Naive thymus-derived CD4-positive, alpha-beta T cell (primary cell): Measurements from ENCODE around the gene FOXJ3. TPM values are rescaled to one million over a fixed set of nuclear protein-coding genes. Genes with fewer than 3 reads are reported as not detected.

ENCODE experiments used
- ATAC-seq: fragments of 150-1000 bp; cut with Tn5 transposase; 2 replicates; pipeline ENCODE4 v1.10.0; 2021; ENCODE audit warnings: mild to moderate bottlenecking, moderate library complexity
- CTCF ChIA-PET: fragments of 350-600 bp; sonication (Branson Sonifier 250); formaldehyde crosslinking; loops from one replicate; lab custom pipeline; 2021; ENCODE audit warnings: antibody characterized with exemption; lab: Charles Lee
- POLR2A ChIA-PET: fragments of 350-600 bp; sonication (Branson Sonifier 250); formaldehyde crosslinking; loops from one replicate; lab custom pipeline; 2021; ENCODE audit warnings: antibody characterized with exemption, inconsistent platforms; lab: Charles Lee
- DNase-seq, 9 donors: peaks; one replicate each; pipeline versions ENCODE4 v3.0.0 to v3.0.0-alpha.2; 2020 to 2022; ENCODE audit warnings: mixed read lengths in 1 of 9
- H3K27ac ChIP-seq: one replicate; pipeline ENCODE4 v1.7.0; 2013; ENCODE audit warnings: mild to moderate bottlenecking, low read depth, low read length, moderate library complexity
- H3K27me3 ChIP-seq, 2 donors: one replicate each; pipeline ENCODE4 v1.7.0; 2013; ENCODE audit warnings: low read length in 2 of 2, mild to moderate bottlenecking in 2 of 2, moderate library complexity in 2 of 2; ENCODE audit not compliant: control insufficient read depth in 2 of 2, insufficient read depth in 2 of 2
- H3K36me3 ChIP-seq, 3 experiments: 1 replicate in 2 of 3; 2 replicates in 1 of 3; pipeline ENCODE4 v1.7.0; 2013; ENCODE audit warnings: low read length in 3 of 3, mild to moderate bottlenecking in 3 of 3, moderate library complexity in 1 of 3; ENCODE audit not compliant: insufficient read depth in 3 of 3, control insufficient read depth in 2 of 3
- H3K4me1 ChIP-seq, 2 donors: one replicate each; pipeline ENCODE4 v1.7.0; 2013; ENCODE audit warnings: low read length in 2 of 2, mild to moderate bottlenecking in 2 of 2, moderate library complexity in 1 of 2; ENCODE audit not compliant: control insufficient read depth in 2 of 2, insufficient read depth in 2 of 2
- H3K4me3 ChIP-seq: 2 replicates; pipeline ENCODE4 v1.7.0; 2013; ENCODE audit warnings: mild to moderate bottlenecking, low read length
- H3K9me3 ChIP-seq, 3 experiments: 1 replicate in 2 of 3; 2 replicates in 1 of 3; pipeline ENCODE4 v1.7.0; 2013; ENCODE audit warnings: low read length in 3 of 3; ENCODE audit not compliant: control insufficient read depth in 2 of 3
- H3K27ac Mint-ChIP-seq, 9 donors: one replicate each; pipeline ENCODE4 v1.8.0; 2020 to 2022; ENCODE audit warnings: mixed read lengths in 9 of 9, mild to moderate bottlenecking in 8 of 9, moderate library complexity in 5 of 9, inconsistent platforms in 2 of 9
- H3K27me3 Mint-ChIP-seq, 5 donors: one replicate each; pipeline ENCODE4 v1.8.0; 2021 to 2022; ENCODE audit warnings: mixed read lengths in 5 of 5, mild to moderate bottlenecking in 1 of 5
- H3K36me3 Mint-ChIP-seq, 5 donors: one replicate each; pipeline ENCODE4 v1.8.0; 2020 to 2022; ENCODE audit warnings: mixed read lengths in 5 of 5, mild to moderate bottlenecking in 3 of 5, inconsistent platforms in 1 of 5
- H3K4me1 Mint-ChIP-seq, 7 donors: one replicate each; pipeline ENCODE4 v1.8.0; 2020 to 2022; ENCODE audit warnings: mixed read lengths in 7 of 7, mild to moderate bottlenecking in 3 of 7, inconsistent platforms in 1 of 7
- H3K4me3 Mint-ChIP-seq, 10 donors: one replicate each; pipeline ENCODE4 v1.8.0; 2020 to 2022; ENCODE audit warnings: mild to moderate bottlenecking in 10 of 10, mixed read lengths in 10 of 10, moderate library complexity in 6 of 10, inconsistent platforms in 2 of 10
- H3K9me3 Mint-ChIP-seq, 11 donors: one replicate each; pipeline ENCODE4 v1.8.0; 2020 to 2022; ENCODE audit warnings: mixed read lengths in 11 of 11, mild to moderate bottlenecking in 4 of 11, inconsistent platforms in 1 of 11, moderate library complexity in 1 of 11
- intact Hi-C, 2 donors: fragments of 100-400 bp; cut with micrococcal nuclease; formaldehyde crosslinking; loops; one replicate each; pipeline ENCODE4 v1.15.1; 2023
- polyA plus RNA-seq, 2 donors: library from polyadenylated mRNA; unstranded; fragments of 300-500 nt; fragmentation: Illumina TruSeq; gene quantifications; one replicate each; pipeline ENCODE4 v1.2.3, GENCODE V29; 2021
- total RNA-seq, 6 experiments: library from RNA in 5 of 6; stranded (reverse) in 5 of 6; gene quantifications; 1 replicate in 5 of 6; 2 replicates in 1 of 6; pipeline ENCODE4 v1.2.3 and lab custom pipeline; 2021 to 2026

Gene FOXJ3
- total and polyA plus RNA-seq, 7 experiments from 2014 or later, result 38.9 to 93.3 (median 70.0) TPM

DNA sequence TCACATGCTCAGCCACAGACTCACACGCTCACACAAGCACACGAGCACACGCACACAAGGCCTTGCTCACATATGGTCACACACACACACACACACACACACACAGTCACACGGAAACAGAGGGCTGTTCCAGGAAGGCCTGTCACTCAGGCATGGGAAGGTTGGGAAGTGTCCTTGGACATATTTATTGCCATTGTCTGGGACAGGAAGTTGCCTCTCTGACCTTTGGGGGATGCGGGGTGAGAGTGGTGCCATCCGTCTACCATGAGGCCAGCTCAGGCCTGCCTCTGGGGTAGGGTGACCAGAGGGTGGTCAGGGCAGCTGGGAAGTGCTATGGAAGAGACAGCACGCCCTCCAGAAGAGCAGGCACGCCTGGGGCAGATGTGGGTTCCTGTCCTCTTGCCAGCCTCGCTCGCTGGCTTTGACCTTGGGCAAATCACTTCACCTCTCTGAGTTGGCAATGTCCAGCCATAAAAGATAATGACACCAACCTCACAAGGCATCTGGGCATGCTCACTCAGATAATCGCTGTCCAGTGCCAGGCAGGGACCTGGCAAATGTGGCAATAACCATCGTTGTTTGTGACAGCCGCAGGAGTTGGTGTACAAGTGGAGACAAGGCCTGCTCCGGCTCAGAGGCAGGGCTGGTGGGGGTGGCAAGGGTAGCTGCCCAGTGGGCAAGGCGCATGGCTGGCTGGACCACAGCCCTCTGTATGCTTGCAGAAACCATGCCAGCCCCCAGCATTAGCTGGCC is 162.5 kb downstream of the FOXJ3 start:
- peak in 1 of 9 donors; percentile 8 for DNase-seq
- Mint-ChIP-seq H3K4me3 (no peak overlapping the region), H3K27ac (peak overlapping the region in 2 of 9 donors; percentile 3 to 68)

GRCh38 chr1:42171679-42172266 is 163.3 kb downstream of the FOXJ3 start:
- peaks cover 0 to 3% (median 0%) of the 10 kb centered on the region in 3 experiments for H3K36me3 ChIP-seq
- no peak overlapping the region for H3K4me3 Mint-ChIP-seq
- no peak for DNase-seq
- ChIA-PET CTCF (interaction anchor here (1.1 to 4.7 kb wide), 2 partner anchors 14 to 595 kb away, joined by 4 to 56 read pairs; no protein-coding TSS in a partner anchor), POLR2A (no interaction called here)
- no peak overlapping the region for H3K27ac ChIP-seq
- peaks cover 0 to under 1% (median 0%) of the 10 kb centered on the region in 5 donors for H3K36me3 Mint-ChIP-seq
- peak overlapping the region in 1 of 9 donors; percentile 68 for H3K27ac Mint-ChIP-seq
- ATAC-seq, result no peak
- H3K4me1 ChIP-seq, result no peaks in the 10 kb centered on the region
- H3K4me3 ChIP-seq, result no peak overlapping the region
- no peaks in the 10 kb centered on the region for H3K9me3 Mint-ChIP-seq
- H3K9me3 ChIP-seq, result no peaks in the 10 kb centered on the region
- intact Hi-C loops, result loop anchor here (2.0 to 10.0 kb wide), 5 partner anchors 134 to 573 kb away; partner anchors contain the start of genes CLDN19 (in 1 of the 2), PPCS (in 1 of the 2) and ZMYND12 (in 1 of the 2)
- no peaks in the 10 kb centered on the region for H3K27me3 ChIP-seq
- H3K27me3 Mint-ChIP-seq, result peaks cover 0 to 5% (median 0%) of the 10 kb centered on the region in 5 donors
- peaks cover 0 to 3% (median 0%) of the 10 kb centered on the region in 7 donors for H3K4me1 Mint-ChIP-seq

More for the DNA sequence above, 162.5 kb downstream of the FOXJ3 start:
- no peak for ATAC-seq
- intact Hi-C loops, result loop anchor here (1.0 to 10.0 kb wide), 9 partner anchors 25 to 656 kb away; partner anchors contain the start of genes CLDN19 (in 1 of the 2), PPCS (in 1 of the 2) and ZMYND12 (in 1 of the 2)
- Mint-ChIP-seq H3K36me3 (peaks cover 0 to 3% (median 0%) of the 10 kb centered on the region in 5 donors), H3K9me3 (no peaks in the 10 kb centered on the region), H3K4me1 (peaks cover 0 to 5% (median 0%) of the 10 kb centered on the region in 7 donors), H3K27me3 (peaks cover 0 to 5% (median 0%) of the 10 kb centered on the region in 5 donors)
- Histone ChIP-seq H3K27ac (no peak overlapping the region), H3K4me1 (no peaks in the 10 kb centered on the region), H3K9me3 (no peaks in the 10 kb centered on the region), H3K27me3 (no peaks in the 10 kb centered on the region), H3K4me3 (no peak overlapping the region), H3K36me3 (peaks cover 0 to 3% (median 0%) of the 10 kb centered on the region in 3 experiments)
- ChIA-PET POLR2A (no interaction called here), CTCF (interaction anchor here (0.6 to 4.7 kb wide), 13 partner anchors 13 to 596 kb away, joined by 3 to 56 read pairs (median 3); no protein-coding TSS in a partner anchor)

- DNase-seq (no peak), ATAC-seq (no peak)
- Mint-ChIP-seq H3K27ac (peak overlapping the region in 2 of 9 donors; percentile 36 to 59), H3K9me3 (no peaks in the 10 kb centered on the region), H3K4me3 (no peak overlapping the region), H3K36me3 (no peaks in the 10 kb centered on the region), H3K4me1 (peaks cover 0 to 2% (median 0%) of the 10 kb centered on the region in 7 donors), H3K27me3 (peaks cover 0 to 5% (median 0%) of the 10 kb centered on the region in 5 donors)
- POLR2A ChIA-PET, result no interaction called here
- CTCF ChIA-PET, result interaction anchor here (4.7 kb wide), 1 partner anchor 595 kb away, joined by 56 read pairs; no protein-coding TSS in a partner anchor
- H3K36me3 ChIP-seq, result peaks cover 0 to 3% (median 0%) of the 10 kb centered on the region in 3 experiments
- H3K27ac ChIP-seq, result no peak overlapping the region
- intact Hi-C loops, result loop anchor here (5.0 to 10.0 kb wide), 4 partner anchors 134 to 574 kb away; partner anchors contain the start of genes CLDN19 (in 1 of the 2), PPCS (in 1 of the 2) and ZMYND12 (in 1 of the 2)
- no peaks in the 10 kb centered on the region for H3K4me1 ChIP-seq
- H3K4me3 ChIP-seq, result no peak overlapping the region
- H3K27me3 ChIP-seq, result no peaks in the 10 kb centered on the region
- H3K9me3 ChIP-seq, result no peaks in the 10 kb centered on the region
Observed at GRCh38 chr1:42170779-42171621, 164.0 kb downstream of the FOXJ3 start.

GRCh38 chr1:42168763-42169162 is 166.3 kb downstream of the FOXJ3 start:
- Histone ChIP-seq H3K9me3 (no peaks in the 10 kb centered on the region), H3K27me3 (no peaks in the 10 kb centered on the region), H3K4me3 (no peak overlapping the region), H3K36me3 (peaks cover 0 to under 1% (median 0%) of the 10 kb centered on the region in 3 experiments), H3K4me1 (no peaks in the 10 kb centered on the region), H3K27ac (no peak overlapping the region)
- no peak for DNase-seq
- ATAC-seq, result no peak
- Mint-ChIP-seq H3K9me3 (no peaks in the 10 kb centered on the region), H3K36me3 (no peaks in the 10 kb centered on the region), H3K27me3 (peaks cover 0 to 5% (median 0%) of the 10 kb centered on the region in 5 donors), H3K27ac (no peak overlapping the region), H3K4me1 (peaks cover 0 to 2% (median 0%) of the 10 kb centered on the region in 7 donors), H3K4me3 (no peak overlapping the region)
- intact Hi-C loops, result no loop called here
- ChIA-PET CTCF (no interaction called here), POLR2A (no interaction called here)

GRCh38 chr1:42168391-42168670 is 166.7 kb downstream of the FOXJ3 start:
- no peaks in the 10 kb centered on the region for H3K4me1 ChIP-seq
- Mint-ChIP-seq H3K4me3 (no peak overlapping the region), H3K27ac (no peak overlapping the region), H3K9me3 (no peaks in the 10 kb centered on the region), H3K36me3 (no peaks in the 10 kb centered on the region), H3K4me1 (peaks cover 0 to 2% (median 0%) of the 10 kb centered on the region in 7 donors), H3K27me3 (peaks cover 0 to 5% (median 0%) of the 10 kb centered on the region in 5 donors)
- H3K9me3 ChIP-seq, result no peaks in the 10 kb centered on the region
- H3K4me3 ChIP-seq, result no peak overlapping the region
- ChIA-PET CTCF (no interaction called here), POLR2A (no interaction called here)
- ATAC-seq (peak; percentile 38), DNase-seq (no peak)
- no peak overlapping the region for H3K27ac ChIP-seq
- intact Hi-C loops, result no loop called here
- H3K36me3 ChIP-seq, result no peaks in the 10 kb centered on the region
- H3K27me3 ChIP-seq, result no peaks in the 10 kb centered on the region
